ENCODE measurements around the gene PMEL. TPM values are rescaled to one million over a fixed set of nuclear protein-coding genes. Genes with fewer than 3 reads are reported as not detected.
A peak's percentile ranks its signal among the peaks of the same experiment; 100 is the strongest.

The PMEL gene
- total RNA-seq, 1 donor, result 0.27 TPM

GRCh38 chr12:55933799-55934742 lies 31.8 kb downstream of the PMEL start:
- peak; percentile 66 for DNase-seq (ENCODE audit: low read depth)
- TF ChIP-seq CTCF (IDR thresholded peaks at IDR 0.05; ENCODE audit: insufficient read depth, low read length), result no peak
- no peak overlapping the region for H3K4me3 ChIP-seq (ENCODE audit: low read depth, low read length)

- peak; percentile 39 for DNase-seq (ENCODE audit: low read depth)
- no peak for TF ChIP-seq CTCF (IDR thresholded peaks at IDR 0.05; ENCODE audit: insufficient read depth, low read length)
- peak overlapping the region; percentile 86 for H3K4me3 ChIP-seq (ENCODE audit: low read depth, low read length)
These were observed 32.6 kb downstream of the PMEL start for GRCh38 chr12:55933169-55933798.

- peak; percentile 40 for DNase-seq (ENCODE audit: low read depth)
These were observed 33.3 kb downstream of the PMEL start for GRCh38 chr12:55932551-55932910.

GRCh38 chr12:55931780-55932550 lies 33.9 kb downstream of the PMEL start:
- peak overlapping the region; percentile 86 for H3K4me3 ChIP-seq (ENCODE audit: low read depth, low read length)
- no peak for TF ChIP-seq CTCF (IDR thresholded peaks at IDR 0.05; ENCODE audit: insufficient read depth, low read length)
- DNase-seq (ENCODE audit: low read depth), result peak; percentile 32

More at GRCh38 chr12:55932551-55932910, 33.3 kb downstream of the PMEL start:
- H3K4me3 ChIP-seq (ENCODE audit: low read depth, low read length), result peak overlapping the region; percentile 86
- no peak for TF ChIP-seq CTCF (IDR thresholded peaks at IDR 0.05; ENCODE audit: insufficient read depth, low read length)

GRCh38 chr12:55931317-55931779 lies 34.5 kb downstream of the PMEL start:
- peak overlapping the region; percentile 86 for H3K4me3 ChIP-seq (ENCODE audit: low read depth, low read length)
- no peak for TF ChIP-seq CTCF (IDR thresholded peaks at IDR 0.05; ENCODE audit: insufficient read depth, low read length)
- DNase-seq (ENCODE audit: low read depth), result no peak

- peak within 1 kb of the TSS; percentile 86 for H3K4me3 ChIP-seq (ENCODE audit: low read depth, low read length)
- peak; percentile 72 for TF ChIP-seq CTCF (IDR thresholded peaks at IDR 0.05; ENCODE audit: insufficient read depth, low read length)
- peak; percentile 89 for DNase-seq (ENCODE audit: low read depth)
These were observed 35.0 kb downstream of the PMEL start, which contains the start of gene DGKA for GRCh38 chr12:55930771-55931316. Gene DGKA (plus strand): TSS chr12:55931162. CDS start chr12:55936504, 5,342 bp downstream.

Data from fibroblast of the aortic adventitia (primary cell).